Measurements from ENCODE around the gene HSD11B2. TPM values are rescaled to one million over a fixed set of nuclear protein-coding genes. Genes with fewer than 3 reads are reported as not detected.

HSD11B2 gene
- 0.38 and 0.98 TPM in 2 replicates for total RNA-seq

DNA sequence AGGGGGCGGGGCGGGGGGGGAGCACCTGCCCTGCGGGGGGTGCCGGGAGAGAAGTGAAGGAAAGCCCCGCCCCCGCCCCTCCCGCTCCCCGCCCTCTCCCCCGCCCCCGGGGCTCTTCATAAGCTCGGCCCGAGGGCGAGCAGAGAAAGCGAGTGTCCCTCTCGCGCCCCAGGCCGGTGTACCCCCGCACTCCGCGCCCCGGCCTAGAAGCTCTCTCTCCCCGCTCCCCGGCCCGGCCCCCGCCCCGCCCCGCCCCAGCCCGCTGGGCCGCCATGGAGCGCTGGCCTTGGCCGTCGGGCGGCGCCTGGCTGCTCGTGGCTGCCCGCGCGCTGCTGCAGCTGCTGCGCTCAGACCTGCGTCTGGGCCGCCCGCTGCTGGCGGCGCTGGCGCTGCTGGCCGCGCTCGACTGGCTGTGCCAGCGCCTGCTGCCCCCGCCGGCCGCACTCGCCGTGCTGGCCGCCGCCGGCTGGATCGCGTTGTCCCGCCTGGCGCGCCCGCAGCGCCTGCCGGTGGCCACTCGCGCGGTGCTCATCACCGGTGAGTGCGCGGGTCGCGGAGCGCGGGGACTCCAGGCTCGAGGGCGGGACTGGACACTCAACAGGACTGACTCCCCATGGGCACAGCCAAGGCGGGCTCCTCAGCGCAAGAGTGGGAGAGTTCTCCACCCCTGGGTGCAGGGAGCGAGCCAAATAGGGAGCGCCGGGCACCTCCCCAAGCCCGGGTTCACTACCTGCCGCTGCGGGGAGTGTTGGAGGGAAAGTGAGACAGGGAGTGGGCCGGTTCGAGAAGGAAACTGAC is at the start of gene HSD11B2:
HSD11B2 (plus strand) TSS at position 145 of the 798 bp plus-strand sequence; CDS start at position 273, 128 bp downstream.

GRCh38 chr16:67393111-67393787 is 37.7 kb upstream of the HSD11B2 start, which contains the start of gene TPPP3:
TSS of gene TPPP3 (minus strand) at chr16:67393498. CDS start at chr16:67391111, 2,387 bp downstream.

GRCh38 chr16:67415872-67416793 is 14.8 kb upstream of the HSD11B2 start, which contains the start of gene ZDHHC1:
TSS of gene ZDHHC1 (minus strand) at chr16:67416477. CDS start at chr16:67407775, 8,702 bp downstream.

GRCh38 chr16:67480833-67481560 is 50.1 kb downstream of the HSD11B2 start, which contains the start of gene ATP6V0D1:
TSS of gene ATP6V0D1 (minus strand) at chr16:67481157. CDS start at chr16:67481086, 71 bp downstream.

DNA sequence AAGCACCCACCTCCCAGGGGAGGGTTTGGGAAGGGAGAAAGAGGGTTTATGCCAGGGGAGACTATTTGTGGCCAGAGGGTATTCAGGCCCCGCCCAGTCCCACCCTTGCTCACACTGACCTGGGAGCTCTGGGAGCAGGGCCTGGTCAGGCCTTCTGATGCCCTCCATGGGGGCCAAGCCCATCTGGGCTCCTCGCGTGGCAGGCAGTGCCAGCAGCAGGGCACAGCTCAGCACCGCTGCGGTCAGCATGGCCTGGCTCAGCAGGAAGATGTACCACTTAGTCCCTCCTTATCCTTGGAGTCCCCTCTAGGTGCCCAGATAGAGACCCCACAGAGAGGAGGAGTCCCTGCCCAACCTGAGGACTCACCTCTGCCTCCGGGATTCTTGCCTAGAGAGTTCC is 52.2 kb downstream of the HSD11B2 start, which contains the start of gene AGRP:
AGRP (minus strand) TSS at position 398 of the 400 bp plus-strand sequence; CDS start at position 249, 149 bp downstream.

Other genes with a start within 250 kb of the HSD11B2 start
- gene MATCAP1, start 247.2 kb upstream of the HSD11B2 start, total RNA-seq, result 6.2 and 16.0 TPM in 2 replicates
- 0.13 TPM in 1 of 2 replicates, not detected in the other for gene EXOC3L1, start 241.0 kb upstream of the HSD11B2 start, total RNA-seq
- 75.2 and 102 TPM in 2 replicates for gene E2F4, start 239.0 kb upstream of the HSD11B2 start, total RNA-seq
- 0.49 and 2.3 TPM in 2 replicates for gene ELMO3, start 232.0 kb upstream of the HSD11B2 start, total RNA-seq
- 44.3 and 45.6 TPM in 2 replicates for gene TMEM208, start 204.0 kb upstream of the HSD11B2 start, total RNA-seq
- 22.2 and 29.8 TPM in 2 replicates for gene FHOD1, start 183.6 kb upstream of the HSD11B2 start, total RNA-seq
- gene SLC9A5, start 182.1 kb upstream of the HSD11B2 start, total RNA-seq, result 0.33 and 0.51 TPM in 2 replicates
- 8.8 and 16.4 TPM in 2 replicates for gene PLEKHG4, start 151.6 kb upstream of the HSD11B2 start, total RNA-seq
- 0.16 and 0.38 TPM in 2 replicates for gene KCTD19, start 104.4 kb upstream of the HSD11B2 start, total RNA-seq
- 0.16 TPM in 1 of 2 replicates, not detected in the other for gene LRRC36, start 104.3 kb upstream of the HSD11B2 start, total RNA-seq
- 2.0 and 2.9 TPM in 2 replicates for gene TPPP3, start 37.6 kb upstream of the HSD11B2 start, total RNA-seq
- gene ZDHHC1, start 14.6 kb upstream of the HSD11B2 start, total RNA-seq, result 3.6 and 9.6 TPM in 2 replicates
- gene ATP6V0D1, start 50.0 kb downstream of the HSD11B2 start, total RNA-seq, result 125 and 135 TPM in 2 replicates
- not detected in 2 replicates for gene AGRP, start 52.4 kb downstream of the HSD11B2 start, total RNA-seq
- 48.9 and 53.9 TPM in 2 replicates for gene RIPOR1, start 97.7 kb downstream of the HSD11B2 start, total RNA-seq
- 20.2 and 24.1 TPM in 2 replicates for gene CTCF, start 131.4 kb downstream of the HSD11B2 start, total RNA-seq
- 0.16 and 3.0 TPM in 2 replicates for gene CARMIL2, start 214.0 kb downstream of the HSD11B2 start, total RNA-seq
- gene ACD, start 229.1 kb downstream of the HSD11B2 start, total RNA-seq, result 34.0 and 53.0 TPM in 2 replicates
- gene PARD6A, start 229.8 kb downstream of the HSD11B2 start, total RNA-seq, result 5.5 and 9.0 TPM in 2 replicates
- gene ENKD1, start 235.6 kb downstream of the HSD11B2 start, total RNA-seq, result 16.0 and 23.8 TPM in 2 replicates
- gene C16orf86, start 235.7 kb downstream of the HSD11B2 start, total RNA-seq, result 7.0 and 10.8 TPM in 2 replicates